MG63 (cell line): ENCODE results near the gene MMP17. TPM values are rescaled to one million over a fixed set of nuclear protein-coding genes. Genes with fewer than 3 reads are reported as not detected.
"Not testable (repeated sequence)": the region's sequence is repeated elsewhere in the genome, so short reads cannot be mapped to it uniquely, and the experiment has no call there.

Experiments used
- DNase-seq: peaks from one replicate; pipeline ENCODE4 v3.0.0-alpha.2; 2020
- H3K27me3 ChIP-seq: fragments of 250-450 bp; sonication (Bioruptor Pico); 2 replicates; pipeline ENCODE4 v1.5.1; 2020; ENCODE audit warnings: mild to moderate bottlenecking, moderate library complexity
- H3K36me3 ChIP-seq: fragments of 250-450 bp; sonication (Bioruptor Pico); 2 replicates; pipeline ENCODE4 v1.5.1; 2020; ENCODE audit warnings: mild to moderate bottlenecking, moderate library complexity
- H3K4me3 ChIP-seq: fragments of 250-450 bp; sonication (Bioruptor Pico); 2 replicates; pipeline ENCODE4 v1.5.1; 2020; ENCODE audit warnings: mild to moderate bottlenecking, moderate library complexity
- H3K9me3 ChIP-seq: fragments of 250-450 bp; sonication (Bioruptor Pico); 2 replicates; pipeline ENCODE4 v1.5.1; 2020; ENCODE audit warnings: mild to moderate bottlenecking, moderate library complexity
- total RNA-seq: library from RNA; depleted of rRNA; stranded (reverse); fragments of >200 nt; shearing (Covaris generic); gene quantifications from 2 replicates; pipeline ENCODE4 v1.2.3, GENCODE V29; 2014; ENCODE audit warnings: low replicate concordance; rRNA removed

Gene MMP17
- total RNA-seq, 1 experiment from 2014 or later, result 10.8 TPM

DNA sequence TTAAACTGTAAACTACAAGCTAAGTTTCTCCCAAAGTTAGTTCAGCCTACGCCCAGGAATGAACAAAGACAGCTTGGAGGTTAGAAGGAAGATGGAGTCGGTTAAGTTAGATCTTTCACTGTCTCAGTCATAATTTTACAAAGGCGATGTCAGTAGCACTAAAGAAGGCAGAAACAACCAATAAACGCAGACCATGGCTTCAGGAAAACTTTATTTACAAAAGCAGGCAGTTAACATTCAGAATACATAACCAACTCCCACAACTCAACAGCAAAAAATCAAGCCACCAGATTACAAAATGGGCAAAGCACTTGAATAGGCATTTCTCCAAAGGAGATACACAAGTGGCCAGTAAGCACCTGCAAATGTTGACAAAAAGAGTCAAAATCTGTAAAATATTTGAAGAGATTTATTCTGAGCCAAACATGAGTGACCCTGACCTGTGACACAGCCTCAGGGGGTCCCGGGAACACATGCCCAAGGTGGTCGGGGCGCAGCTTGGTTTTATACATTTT is 57.4 kb downstream of the MMP17 start:
- Histone ChIP-seq H3K9me3 (peaks cover 2% of the 10 kb centered on the region; the same call in 1 of the 2 replicates), H3K36me3 (no peaks in the 10 kb centered on the region), H3K27me3 (no peaks in the 10 kb centered on the region), H3K4me3 (no peak overlapping the region)
- DNase-seq, result no peak

DNA sequence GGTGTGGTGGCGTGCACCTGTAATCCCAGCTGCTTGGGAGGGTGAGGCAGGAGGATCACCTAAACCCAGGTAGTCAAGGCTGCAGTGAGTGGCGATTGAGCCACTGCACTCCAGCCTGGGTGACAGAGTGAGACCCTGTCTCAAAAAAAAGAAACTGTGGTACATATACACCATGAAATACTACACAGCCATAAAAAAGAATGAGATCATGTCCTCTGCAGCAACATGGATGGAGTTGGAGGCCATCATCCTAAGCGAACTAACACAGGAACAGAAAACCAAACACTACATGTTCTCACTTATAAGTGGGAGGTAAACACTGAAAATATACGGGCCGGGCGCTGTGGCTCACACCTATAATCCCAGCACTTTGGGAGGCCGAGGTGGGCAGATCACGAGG is 63.5 kb downstream of the MMP17 start:
- H3K4me3 ChIP-seq, H3K36me3 ChIP-seq, DNase-seq, H3K9me3 ChIP-seq, H3K27me3 ChIP-seq: not testable (repeated sequence)

DNA sequence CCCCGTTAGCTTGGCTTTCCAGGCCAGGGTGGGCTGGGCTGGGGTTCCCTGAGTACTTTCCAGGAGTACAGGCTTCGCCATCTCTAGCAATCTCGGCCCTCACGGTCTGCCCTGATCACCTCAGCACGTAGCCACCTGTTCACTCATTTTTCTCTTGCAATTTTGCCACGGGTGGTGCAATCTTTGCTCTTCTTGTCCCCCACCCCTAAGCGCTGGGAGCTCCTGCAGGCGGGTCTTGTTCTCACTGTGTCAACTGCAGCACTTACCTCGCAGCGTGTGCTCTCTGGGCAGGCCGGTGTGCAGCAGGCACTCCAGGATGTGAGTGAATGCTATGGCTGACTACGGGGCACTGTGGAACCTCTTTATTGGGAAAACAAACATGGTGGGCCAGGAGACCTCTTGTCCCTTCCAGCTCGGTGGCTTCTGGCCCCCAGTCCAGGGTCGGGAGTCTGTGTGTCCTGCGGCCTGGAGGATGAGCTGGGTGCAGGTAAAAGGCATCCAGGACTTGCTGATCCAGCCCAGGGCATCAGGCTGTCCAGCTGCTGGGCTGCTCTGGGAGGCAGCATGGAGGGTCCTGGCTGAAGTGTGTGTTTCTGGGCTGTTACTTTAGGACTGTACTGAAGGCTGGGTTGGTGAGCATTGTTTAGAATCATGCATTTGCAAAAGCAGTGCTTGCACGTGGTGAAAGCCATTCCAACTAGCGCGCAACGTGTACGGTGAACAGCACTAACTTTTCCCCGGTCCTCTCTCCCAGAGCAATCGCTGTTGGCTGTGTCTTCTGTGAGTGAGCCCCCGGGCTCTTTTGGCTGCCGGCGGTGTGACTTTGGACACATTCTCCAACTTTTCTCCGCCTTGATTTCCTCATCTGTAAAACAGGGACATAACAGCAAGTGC is 64.8 kb downstream of the MMP17 start:
- Histone ChIP-seq H3K9me3 (no peaks in the 10 kb centered on the region), H3K27me3 (no peaks in the 10 kb centered on the region), H3K4me3 (no peak overlapping the region), H3K36me3 (peaks cover 13% of the 10 kb centered on the region)
- no peak for DNase-seq

DNA sequence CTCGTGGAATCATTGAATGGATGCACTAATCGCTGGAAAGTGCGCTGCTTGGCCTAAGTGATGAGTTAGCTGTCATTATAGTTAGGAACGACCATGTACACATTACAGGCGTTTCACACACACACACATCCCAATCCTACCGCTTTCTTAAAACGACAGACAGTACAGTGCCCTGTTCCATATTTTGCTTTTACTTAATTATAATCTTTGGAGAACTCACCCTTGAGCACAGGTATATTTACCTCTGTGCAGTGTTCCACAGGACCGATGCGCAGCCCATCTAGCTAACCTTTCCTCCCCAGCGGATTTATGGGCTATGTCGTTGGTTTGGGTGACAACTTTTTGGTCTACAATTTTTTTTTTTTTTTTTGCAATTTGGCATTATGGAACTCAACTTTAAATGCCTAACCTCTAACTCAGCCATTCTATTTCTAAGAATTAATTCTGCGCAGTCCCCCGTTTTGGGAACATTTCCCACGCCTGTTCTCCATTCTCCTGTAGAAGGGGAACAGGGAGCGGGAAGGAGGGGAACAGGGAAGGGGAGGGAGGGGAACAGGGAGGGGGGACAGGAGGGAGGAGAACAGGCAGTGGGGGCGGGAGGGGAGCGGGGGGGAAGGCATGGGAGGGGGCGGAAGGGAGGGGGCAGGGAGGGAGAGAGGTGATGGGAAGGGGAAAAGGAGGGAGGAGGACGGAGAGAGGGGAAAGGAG is 65.6 kb downstream of the MMP17 start:
- no peak for DNase-seq
- Histone ChIP-seq H3K27me3 (no peaks in the 10 kb centered on the region), H3K9me3 (no peaks in the 10 kb centered on the region), H3K4me3 (no peak overlapping the region), H3K36me3 (peaks cover 15% of the 10 kb centered on the region)

DNA sequence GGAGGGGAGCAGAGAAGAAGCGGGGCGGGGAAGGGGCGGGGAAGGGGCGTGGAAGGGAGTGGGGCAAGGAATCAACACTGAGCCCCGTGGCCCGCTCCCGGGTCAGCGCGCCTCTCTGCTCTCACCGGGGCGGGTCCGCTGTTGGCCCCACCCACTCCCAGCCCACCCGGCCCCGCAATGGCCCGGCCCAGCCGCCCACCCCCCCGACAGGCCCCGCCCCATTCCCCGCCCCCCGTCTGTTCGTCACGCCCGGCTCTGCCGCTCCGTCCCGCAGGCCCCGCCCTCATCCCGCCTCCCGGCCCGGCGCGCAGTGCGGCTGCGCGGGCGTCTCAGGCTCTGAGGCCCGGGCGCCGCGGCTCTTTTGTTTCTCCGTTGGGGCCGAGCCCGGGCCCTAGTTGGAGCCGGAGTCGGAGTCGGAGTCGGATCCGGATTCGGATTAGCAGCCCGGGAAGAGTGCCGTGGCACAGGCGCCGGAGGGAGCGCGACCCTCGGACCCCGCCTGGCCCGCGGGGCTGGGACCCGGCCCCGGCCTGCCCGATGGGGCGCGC is 66.2 kb downstream of the MMP17 start, which contains the start of gene ULK1:
ULK1 (plus strand) TSS at position 310 of the 548 bp plus-strand sequence. CDS start 380 bp downstream, outside the sequence.
- peaks cover 15% of the 10 kb centered on the region for H3K36me3 ChIP-seq
- peak; percentile 94 for DNase-seq

DNA sequence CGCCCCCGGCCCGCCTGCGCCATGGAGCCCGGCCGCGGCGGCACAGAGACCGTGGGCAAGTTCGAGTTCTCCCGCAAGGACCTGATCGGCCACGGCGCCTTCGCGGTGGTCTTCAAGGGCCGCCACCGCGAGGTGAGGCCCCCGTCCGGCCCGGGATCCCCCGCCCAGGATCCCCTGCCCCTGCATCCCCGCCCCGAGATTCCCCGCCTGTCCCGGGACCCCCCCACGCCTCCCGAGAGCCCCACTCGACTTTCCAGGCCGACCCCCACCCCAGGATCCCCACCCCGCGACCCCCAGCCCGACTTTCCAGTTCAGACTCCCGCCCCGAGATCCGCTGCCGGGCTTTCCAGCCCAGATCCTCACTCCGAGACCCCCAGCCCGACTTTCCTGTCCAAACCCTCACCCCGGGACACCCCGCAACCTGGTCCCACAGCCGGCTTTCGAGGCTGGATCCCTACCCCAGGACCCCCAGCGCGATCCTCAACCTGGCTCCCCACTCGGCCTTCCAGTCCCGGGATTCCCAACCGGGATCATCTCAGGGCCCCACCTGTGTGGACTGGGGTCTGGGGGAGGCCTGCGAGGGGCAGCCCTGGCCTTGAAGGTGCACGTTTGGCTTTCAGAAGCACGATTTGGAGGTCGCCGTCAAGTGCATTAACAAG is 66.9 kb downstream of the MMP17 start:
- no peaks in the 10 kb centered on the region for H3K9me3 ChIP-seq
- peaks cover 19% of the 10 kb centered on the region for H3K36me3 ChIP-seq
- no peaks in the 10 kb centered on the region for H3K27me3 ChIP-seq
- peak overlapping the region; percentile 49 for H3K4me3 ChIP-seq
- no peak for DNase-seq

More for the DNA sequence above, 66.2 kb downstream of the MMP17 start, which contains the start of gene ULK1:
- peak within 1 kb of the TSS; percentile 49 for H3K4me3 ChIP-seq
- H3K9me3 ChIP-seq, result no peaks in the 10 kb centered on the region
- H3K27me3 ChIP-seq, result no peaks in the 10 kb centered on the region

DNA sequence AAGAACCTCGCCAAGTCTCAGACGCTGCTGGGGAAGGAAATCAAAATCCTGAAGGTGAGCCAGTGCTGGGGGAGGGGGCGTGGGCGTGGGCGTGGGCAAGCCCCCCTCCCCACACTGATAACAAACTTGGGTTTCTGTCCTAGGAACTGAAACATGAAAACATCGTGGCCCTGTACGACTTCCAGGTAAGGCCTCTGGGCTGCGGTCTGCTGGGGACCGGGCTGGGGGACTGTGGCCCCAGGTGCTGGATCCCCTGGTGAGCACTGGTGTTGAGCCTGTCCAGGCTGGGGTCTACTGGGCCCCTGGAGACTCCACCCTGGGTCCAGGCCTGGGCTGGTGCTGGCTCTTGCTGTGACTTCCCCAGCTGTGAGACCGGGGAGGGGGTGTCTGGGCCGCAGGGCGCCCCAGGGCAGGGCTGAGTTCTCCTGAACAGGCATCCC is 67.5 kb downstream of the MMP17 start:
- Histone ChIP-seq H3K4me3 (peak overlapping the region; percentile 49), H3K27me3 (no peaks in the 10 kb centered on the region), H3K9me3 (no peaks in the 10 kb centered on the region), H3K36me3 (peaks cover 22% of the 10 kb centered on the region)
- no peak for DNase-seq

DNA sequence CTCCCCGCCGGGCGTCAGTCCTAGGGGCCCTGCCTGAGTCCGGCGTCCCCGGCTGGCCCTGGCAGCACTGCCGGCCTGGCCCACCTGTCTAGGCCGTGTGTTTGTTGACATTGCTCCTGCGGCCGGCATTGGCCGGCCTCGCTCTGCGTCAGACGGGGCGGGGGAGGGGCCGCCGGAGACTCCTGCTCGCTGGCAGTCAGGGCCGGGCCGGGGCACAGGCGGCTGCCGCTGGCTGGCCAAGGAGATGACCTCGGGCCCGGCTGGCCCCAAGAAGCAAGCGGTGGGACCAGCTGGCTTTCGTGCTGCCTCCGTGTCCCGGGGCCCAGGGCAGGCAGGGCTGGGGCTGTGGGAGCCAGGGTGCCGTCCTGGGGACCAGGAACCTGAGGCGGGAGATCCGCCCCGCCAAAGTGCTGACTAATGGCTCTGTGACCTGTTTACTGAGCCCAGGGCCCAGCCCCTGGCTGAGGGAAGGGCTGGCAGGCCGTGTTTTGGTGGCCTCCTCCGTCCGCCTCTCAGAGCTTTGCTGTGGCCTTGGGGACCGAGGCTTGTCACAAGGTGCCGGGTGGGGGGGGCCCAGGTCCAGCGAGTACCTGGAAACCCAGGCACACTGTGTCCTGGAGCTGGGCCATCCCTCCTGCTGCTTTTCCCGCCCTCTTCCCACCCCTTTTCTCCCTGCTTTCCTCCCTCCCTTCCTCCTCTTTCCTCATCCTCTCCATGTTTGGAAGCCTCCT is 68.1 kb downstream of the MMP17 start:
- no peaks in the 10 kb centered on the region for H3K9me3 ChIP-seq
- H3K27me3 ChIP-seq, result no peaks in the 10 kb centered on the region
- DNase-seq, result peak; percentile 92
- H3K4me3 ChIP-seq, result peak overlapping the region; percentile 49
- peaks cover 22% of the 10 kb centered on the region for H3K36me3 ChIP-seq

DNA sequence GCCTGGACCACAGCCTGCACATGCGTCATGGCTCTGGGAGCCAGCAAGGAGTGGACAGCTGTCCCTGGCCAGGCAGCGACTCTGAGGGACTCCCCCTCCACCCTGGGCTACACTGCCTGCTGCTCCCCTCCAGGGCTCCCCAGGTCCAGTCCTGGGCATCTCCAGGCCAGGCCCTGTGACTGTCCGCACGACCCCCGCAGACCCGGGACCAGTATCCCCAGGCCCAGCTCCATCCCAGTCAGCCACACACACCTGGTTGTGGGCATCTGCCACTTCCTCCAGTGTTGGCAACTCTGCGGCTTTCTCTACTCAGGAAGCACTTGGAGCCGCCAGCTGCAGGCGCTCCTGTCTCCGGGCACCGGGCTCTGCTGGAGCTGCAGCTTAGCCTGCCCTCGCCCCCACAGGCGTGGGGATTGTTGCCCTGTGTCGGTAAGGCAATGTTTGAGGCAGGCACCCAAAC is 68.6 kb downstream of the MMP17 start:
- no peaks in the 10 kb centered on the region for H3K27me3 ChIP-seq
- H3K9me3 ChIP-seq, result no peaks in the 10 kb centered on the region
- peaks cover 22% of the 10 kb centered on the region for H3K36me3 ChIP-seq
- peak overlapping the region; percentile 49 for H3K4me3 ChIP-seq
- DNase-seq, result peak; percentile 90

DNA sequence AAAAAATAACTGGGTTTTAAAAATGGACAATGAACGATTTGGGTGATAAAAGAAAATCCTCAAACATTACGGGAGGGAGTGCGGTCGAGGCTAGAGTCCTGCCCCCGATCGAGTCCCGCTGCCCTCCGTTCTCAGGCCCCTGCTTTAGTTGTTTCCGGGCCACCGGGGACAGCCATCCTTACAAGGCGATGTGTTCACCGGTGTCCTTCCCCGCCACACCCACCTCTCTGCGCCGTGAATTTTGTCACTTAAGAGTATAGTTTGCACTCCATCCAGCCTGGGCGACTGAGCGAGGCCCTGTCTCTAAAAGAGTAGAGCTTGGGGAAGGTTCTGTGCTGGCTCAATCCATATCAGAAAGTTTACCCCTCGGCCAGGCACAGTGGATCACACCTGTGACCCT is 69.1 kb downstream of the MMP17 start:
- Histone ChIP-seq H3K9me3 (no peaks in the 10 kb centered on the region), H3K27me3 (no peaks in the 10 kb centered on the region), H3K4me3 (no peak overlapping the region), H3K36me3 (peaks cover 22% of the 10 kb centered on the region)
- no peak for DNase-seq

DNA sequence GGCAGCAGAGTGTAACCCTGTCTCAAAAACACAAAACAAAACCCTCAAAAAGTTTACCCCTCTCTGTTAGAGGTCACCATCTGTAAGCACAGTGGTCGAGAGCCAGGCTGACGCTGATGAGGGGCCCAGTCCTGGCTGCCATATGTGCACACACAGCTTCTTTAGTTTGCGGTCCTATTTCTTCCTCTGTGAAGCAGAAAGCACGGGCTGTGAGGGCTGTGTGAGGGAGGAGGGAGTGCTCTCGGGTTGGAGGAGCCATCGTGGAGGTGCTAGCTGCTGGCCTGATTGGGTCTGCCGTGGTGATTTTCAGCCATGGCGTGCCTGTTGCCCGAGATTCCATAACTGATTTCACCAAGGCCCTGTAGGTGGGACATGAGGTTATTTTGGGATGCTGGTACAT is 69.7 kb downstream of the MMP17 start:
- no peak overlapping the region for H3K4me3 ChIP-seq
- no peak for DNase-seq

DNA sequence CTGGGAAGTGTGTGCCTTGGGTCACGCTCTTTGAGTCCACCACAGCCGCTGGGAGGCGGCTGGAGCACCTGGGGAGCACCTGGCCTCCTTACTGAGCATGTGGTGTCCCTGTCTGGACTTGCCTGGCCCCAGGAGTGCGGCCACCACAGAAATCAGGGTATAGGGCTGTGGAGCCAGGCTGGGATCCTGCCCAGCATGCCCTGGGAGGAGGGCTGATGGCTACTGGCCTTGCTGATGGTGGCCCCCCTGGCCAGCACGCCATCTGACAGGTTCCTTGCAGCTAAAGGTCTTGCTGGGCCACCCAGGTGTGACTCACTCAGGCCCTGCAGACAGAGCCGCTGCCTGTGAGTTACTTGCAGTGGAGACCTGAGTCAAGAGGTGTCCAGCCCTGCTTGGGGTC is 72.2 kb downstream of the MMP17 start:
- Histone ChIP-seq H3K36me3 (peaks cover 22% of the 10 kb centered on the region), H3K9me3 (no peaks in the 10 kb centered on the region), H3K4me3 (no peak overlapping the region), H3K27me3 (no peaks in the 10 kb centered on the region)
- no peak for DNase-seq

More for the DNA sequence above, 69.7 kb downstream of the MMP17 start:
- Histone ChIP-seq H3K36me3 (peaks cover 22% of the 10 kb centered on the region), H3K27me3 (no peaks in the 10 kb centered on the region), H3K9me3 (no peaks in the 10 kb centered on the region)

Other genes starting within 250 kb of the MMP17 start
- gene SFSWAP, start 117.3 kb upstream of the MMP17 start, total RNA-seq, result 17.3 and 19.3 TPM in 2 replicates
- gene ULK1, start 66.2 kb downstream of the MMP17 start, total RNA-seq, result 7.6 and 8.1 TPM in 2 replicates
- gene PUS1, start 100.9 kb downstream of the MMP17 start, total RNA-seq, result 55.1 and 91.2 TPM in 2 replicates
- gene EP400, start 121.5 kb downstream of the MMP17 start, total RNA-seq, result 6.0 and 13.1 TPM in 2 replicates